GM04503 (cell line): Measurements from ENCODE around the gene MCM9.
"Not testable (repeated sequence)": the region's sequence is repeated elsewhere in the genome, so short reads cannot be mapped to it uniquely, and the experiment has no call there.

Source experiments
- DNase-seq: peaks from one replicate; pipeline ENCODE4 v3.0.0-alpha.2; 2012; ENCODE audit warnings: low read depth

MCM9 gene

GRCh38 chr6:118765316-118765715 is 169.6 kb downstream of the MCM9 start:
- not testable (repeated sequence) for DNase-seq

- DNase-seq: no peak
These were observed 170.2 kb downstream of the MCM9 start for GRCh38 chr6:118764766-118765165.
